ENCODE measurements around the gene MAB21L3.

DNA sequence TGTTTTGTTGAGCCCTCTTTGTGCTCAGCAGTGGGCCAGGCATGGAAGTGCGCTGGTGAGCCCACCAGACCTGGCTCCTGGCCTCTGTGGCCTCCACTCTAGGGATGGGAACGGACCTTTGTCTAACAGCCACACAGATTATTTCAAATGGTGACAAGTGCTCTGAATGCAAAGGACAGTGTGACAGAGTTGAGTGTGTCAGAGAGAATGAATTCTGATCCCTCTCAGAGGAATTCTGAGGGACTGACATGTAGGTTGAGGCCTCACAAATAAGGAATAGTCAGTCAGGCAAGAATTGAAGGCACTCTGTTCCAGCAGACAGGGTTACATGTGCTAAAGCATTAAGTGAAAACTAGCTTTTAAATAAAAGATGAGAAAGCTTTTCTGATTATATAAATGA is 11.3 kb upstream of the MAB21L3 start:
- TF ChIP-seq, protein P1, sequence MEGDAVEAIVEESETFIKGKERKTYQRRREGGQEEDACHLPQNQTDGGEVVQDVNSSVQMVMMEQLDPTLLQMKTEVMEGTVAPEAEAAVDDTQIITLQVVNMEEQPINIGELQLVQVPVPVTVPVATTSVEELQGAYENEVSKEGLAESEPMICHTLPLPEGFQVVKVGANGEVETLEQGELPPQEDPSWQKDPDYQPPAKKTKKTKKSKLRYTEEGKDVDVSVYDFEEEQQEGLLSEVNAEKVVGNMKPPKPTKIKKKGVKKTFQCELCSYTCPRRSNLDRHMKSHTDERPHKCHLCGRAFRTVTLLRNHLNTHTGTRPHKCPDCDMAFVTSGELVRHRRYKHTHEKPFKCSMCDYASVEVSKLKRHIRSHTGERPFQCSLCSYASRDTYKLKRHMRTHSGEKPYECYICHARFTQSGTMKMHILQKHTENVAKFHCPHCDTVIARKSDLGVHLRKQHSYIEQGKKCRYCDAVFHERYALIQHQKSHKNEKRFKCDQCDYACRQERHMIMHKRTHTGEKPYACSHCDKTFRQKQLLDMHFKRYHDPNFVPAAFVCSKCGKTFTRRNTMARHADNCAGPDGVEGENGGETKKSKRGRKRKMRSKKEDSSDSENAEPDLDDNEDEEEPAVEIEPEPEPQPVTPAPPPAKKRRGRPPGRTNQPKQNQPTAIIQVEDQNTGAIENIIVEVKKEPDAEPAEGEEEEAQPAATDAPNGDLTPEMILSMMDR (IDR thresholded peaks at IDR 0.05; ENCODE audit: low read length) = no peak
- no peak for TF ChIP-seq EZH2 (IDR thresholded peaks at IDR 0.05; ENCODE audit: borderline replicate concordance, low read length)

Measured in OCI-LY1 (cell line).